GM12872 (cell line): Measurements from ENCODE around the gene ZFAND3.

Experiments used
- TF ChIP-seq, protein P1 (sequence below): IDR thresholded peaks from 3 replicates; pipeline ENCODE4 v1.5.1; 2011; ENCODE audit warnings: low read depth, mild to moderate bottlenecking, low read length, moderate library complexity; ENCODE audit not compliant: insufficient read depth

ZFAND3 gene

DNA sequence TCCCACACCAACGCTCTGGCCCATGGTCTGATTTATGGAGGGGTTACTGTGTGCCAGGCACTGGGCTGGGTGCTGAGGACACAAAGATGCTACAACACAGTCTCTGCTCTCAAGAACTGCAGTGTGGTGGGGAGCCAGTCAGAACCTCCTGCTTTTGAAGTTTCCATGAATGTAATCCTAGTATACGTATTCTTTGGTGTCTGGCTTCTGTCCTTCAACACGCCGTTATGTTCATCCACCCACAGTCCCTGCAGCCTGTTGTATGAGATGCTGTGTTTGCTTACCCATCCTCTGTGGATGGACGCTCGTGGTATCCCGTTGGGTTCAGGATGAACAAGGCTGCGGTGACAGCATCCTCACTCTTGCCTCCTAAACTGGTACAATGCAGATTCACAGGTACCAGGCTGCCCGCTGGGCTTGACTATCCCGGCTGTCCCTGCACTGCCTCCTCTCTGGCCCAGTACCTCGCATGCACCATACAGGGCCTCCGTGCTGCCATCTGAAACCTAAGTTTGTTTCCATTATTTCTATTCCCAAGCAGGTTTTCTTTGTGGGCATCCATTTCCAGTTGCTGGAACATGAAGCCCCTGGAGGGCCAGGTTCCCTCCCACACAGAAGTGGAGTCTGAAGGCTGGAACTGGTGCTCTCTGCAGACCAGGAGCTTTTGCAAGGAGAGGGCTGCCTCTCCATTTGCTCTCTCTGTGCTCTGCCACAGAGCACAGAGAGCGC is 364.5 kb downstream of the ZFAND3 start:
- TF ChIP-seq, protein P1, sequence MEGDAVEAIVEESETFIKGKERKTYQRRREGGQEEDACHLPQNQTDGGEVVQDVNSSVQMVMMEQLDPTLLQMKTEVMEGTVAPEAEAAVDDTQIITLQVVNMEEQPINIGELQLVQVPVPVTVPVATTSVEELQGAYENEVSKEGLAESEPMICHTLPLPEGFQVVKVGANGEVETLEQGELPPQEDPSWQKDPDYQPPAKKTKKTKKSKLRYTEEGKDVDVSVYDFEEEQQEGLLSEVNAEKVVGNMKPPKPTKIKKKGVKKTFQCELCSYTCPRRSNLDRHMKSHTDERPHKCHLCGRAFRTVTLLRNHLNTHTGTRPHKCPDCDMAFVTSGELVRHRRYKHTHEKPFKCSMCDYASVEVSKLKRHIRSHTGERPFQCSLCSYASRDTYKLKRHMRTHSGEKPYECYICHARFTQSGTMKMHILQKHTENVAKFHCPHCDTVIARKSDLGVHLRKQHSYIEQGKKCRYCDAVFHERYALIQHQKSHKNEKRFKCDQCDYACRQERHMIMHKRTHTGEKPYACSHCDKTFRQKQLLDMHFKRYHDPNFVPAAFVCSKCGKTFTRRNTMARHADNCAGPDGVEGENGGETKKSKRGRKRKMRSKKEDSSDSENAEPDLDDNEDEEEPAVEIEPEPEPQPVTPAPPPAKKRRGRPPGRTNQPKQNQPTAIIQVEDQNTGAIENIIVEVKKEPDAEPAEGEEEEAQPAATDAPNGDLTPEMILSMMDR: no peak

DNA sequence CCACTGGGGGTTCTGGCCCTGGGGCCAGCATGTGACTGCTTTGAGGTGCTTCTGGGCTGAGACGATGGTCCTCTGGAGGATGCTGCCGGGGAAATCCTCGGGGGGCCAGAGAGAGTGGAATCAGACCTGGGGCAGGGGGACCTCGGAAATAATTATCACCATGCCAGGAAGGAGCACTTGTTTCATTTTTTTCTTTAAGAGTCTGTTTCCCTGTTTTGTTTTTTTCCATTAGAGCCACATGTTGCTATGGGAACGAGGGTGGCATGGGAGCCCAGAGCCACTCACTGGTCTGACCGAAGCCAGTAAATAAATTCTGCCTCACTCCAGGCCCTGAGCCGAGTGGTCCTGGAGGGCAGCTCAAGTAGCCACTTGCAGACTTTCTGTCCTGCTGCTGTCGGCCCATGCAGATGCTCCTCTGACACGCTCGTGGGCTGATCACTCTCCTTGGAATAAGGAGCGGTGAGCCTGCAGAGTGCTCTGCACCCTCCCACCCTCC is 365.1 kb downstream of the ZFAND3 start:
- TF ChIP-seq, protein P1: no peak

- TF ChIP-seq, protein P1: no peak
Observed at GRCh38 chr6:38185244-38185643, 365.7 kb downstream of the ZFAND3 start.

GRCh38 chr6:38185752-38186151 is 366.2 kb downstream of the ZFAND3 start:
- TF ChIP-seq, protein P1: no peak

DNA sequence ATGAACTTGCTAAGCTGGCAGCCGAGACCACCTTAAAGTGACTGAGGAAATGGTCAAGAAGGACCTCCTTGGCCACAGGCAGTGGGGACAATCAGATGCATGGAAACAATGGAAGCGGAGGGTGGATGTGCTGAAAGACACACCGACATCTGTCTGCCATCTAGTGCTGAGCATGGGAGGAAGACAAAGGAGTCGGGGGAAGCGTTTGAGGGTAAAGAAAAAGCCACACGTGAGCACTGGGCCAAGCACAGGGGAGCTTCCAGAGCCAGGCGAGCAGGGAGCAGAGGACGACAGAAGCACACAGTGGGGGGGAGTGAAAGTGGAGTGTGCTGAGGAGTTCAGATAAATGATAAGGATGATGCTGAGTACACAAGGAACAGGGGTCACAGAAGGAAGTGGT is 367.8 kb downstream of the ZFAND3 start:
- TF ChIP-seq, protein P1: no peak

DNA sequence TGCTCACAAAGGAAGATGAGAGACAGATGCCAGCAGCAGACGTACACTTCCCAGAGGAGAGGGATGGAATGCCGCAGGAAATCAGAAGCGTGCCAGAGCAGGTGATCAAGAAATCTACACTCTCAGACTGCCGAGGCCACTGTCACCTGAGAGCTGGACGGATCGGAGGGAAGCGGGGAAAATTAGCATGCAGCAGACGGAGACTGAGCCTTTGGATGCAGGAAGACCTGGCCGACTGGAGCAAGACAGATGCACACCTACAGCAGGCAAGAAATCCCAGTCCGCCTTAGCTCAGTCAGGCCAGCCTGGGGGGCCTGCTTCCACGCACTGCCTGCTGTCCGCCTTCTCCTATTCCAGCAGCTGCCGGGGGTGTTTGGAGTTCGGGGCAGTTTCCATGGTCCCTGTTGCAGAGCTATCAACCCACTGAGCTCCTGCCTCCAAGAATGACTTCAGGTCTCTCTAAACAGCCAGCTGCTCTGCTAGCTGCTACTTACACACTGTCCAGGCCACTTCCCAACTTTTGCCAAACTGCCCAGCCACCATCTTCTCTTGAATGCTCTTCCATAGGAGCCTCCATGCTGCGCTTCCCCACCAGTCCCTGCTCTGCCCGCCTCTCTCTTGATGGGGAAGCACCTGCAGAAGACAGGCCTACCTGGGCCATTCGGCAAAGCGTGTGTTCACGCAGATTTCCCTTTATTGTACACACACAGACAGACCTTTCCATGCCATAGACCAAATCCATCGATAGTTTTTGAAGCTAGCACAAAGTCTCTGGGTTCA is 368.5 kb downstream of the ZFAND3 start:
- TF ChIP-seq, protein P1: no peak

GRCh38 chr6:38188677-38189335 is 369.3 kb downstream of the ZFAND3 start:
- TF ChIP-seq, protein P1: no peak
